Measurements from ENCODE around the gene OR56A3.

OR56A3 gene

DNA sequence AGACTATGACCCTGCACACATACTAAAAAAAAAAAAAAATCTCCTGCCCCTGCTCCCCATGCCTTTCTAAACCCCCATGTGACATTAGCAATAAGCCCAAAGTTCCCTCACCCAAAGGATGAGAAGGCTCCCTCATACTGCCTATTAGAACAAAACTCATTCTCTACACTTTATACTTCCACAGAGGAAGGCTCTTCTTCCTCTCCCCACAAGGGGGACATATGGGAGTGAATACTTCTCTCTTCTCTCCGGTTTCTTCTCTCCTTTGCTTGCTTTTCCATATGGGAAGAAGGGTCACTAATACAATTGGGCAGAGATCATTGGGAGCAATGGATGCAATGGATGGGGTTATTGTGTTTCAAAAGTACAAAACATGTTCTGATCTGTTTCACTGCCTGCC, 41.4 kb downstream of the OR56A3 start:
- DNase-seq: no peak

DNA sequence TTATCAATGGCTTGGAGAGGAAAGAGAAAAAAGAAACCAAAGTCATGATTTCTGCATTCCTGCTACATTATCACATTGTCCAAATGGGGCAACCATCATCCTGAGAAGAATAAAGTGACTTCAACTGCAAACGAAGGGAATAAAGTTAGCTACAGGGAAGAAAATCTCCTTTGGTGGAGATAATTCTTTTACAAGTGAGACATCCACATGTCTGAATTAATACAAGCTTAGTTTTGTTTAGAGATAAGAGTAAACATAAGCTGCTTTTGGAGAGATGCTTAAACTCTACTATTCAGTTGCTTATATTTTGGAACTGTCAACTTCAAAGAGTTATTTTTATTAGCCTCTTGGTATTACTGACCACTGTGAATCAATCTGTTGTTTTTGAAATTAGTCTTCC, 44.8 kb downstream of the OR56A3 start, which contains the start of gene OR52L1:
OR52L1 (minus strand) TSS at position 101 of the 400 bp plus-strand sequence; CDS start at position 46, 55 bp downstream.
- DNase-seq: no peak

DNA sequence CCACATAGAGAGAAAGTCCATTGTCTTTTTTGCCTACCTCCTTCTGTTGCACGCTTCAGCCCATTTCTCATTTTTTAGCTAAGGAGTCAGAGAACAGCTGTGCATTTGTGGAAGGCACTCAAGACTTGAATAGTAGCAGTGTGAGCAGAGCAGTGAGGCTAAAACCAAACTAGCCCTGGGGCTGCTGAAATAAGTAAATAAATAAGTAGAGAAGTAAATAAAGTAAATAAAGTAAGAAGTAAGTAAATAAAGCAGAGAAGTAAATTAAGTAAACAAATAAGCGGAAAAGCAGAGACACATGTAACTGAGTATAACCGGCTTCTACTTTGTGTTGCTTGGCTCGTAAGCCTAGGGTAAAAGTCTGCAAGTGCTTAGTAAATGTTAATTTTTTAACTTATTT, 47.2 kb downstream of the OR56A3 start:
- DNase-seq: no peak

DNA sequence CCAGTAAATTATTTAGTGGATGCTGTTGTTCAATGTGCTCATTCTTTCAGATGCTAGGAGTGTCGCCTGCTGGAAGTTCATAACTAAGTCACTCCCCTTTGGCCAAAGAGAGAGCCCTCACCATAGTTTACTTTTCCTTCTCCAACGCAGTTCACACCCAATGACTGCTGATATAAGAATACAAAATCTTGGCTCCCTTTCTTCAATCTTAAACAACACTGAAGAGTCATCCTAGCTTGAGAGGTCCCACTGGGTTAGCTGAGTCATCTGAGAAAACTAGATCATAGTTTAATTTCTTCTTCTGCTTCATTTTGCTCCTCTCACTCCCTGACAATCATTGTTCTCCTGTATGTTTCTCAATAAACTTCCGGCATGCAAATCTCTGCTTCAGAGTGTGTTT, 50.1 kb downstream of the OR56A3 start:
- DNase-seq: no peak

DNA sequence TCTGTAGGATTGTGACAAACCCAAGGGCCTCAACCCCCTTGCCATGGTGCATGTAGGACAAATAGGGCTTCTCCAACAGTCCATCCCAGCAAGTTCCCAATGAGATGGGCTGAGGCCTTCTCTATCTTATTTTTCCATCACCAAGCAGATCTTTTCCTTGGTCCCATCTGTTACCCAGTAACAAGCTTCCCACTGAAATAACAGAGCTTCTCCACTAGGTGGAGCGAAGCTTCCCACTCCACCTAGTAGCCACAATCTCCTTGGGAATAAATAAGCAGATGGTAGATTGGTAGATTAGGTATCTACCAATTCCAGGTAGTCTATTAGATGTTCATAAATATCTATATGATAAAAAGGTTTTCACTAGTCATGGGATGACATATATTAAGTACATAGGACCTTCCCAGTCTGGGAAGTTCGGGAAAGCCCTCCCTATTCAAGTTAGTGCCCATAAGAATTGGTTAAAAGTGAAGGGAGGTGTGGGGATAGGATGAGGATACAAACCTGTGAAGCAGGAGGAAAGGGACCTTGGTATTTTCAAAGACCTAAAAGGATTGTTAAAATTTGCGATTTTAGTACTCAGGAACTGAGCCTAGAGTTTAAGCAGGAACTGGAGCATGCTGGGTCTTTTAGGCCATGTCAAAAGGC, 50.7 kb downstream of the OR56A3 start:
- DNase-seq: no peak

DNA sequence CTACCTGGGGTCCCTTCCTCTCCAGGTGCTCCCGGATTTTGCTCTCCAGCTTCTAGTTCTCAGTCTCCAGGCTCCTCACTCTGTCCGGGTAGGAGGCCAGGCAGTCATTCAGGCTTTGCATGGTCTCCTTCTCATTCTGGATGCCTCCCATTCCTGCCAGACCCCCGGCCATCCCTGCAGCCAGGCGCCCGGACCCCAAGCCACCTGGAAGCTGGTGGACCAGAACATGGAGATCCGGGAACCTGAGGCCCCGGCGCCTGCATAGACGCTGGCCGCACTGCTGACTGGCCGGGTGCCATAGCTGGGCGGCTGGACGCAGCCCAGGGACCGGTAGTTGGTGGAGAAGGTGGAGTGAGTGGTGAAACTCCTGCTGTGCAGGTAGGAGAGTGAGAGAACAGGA, 52.7 kb downstream of the OR56A3 start:
- DNase-seq: no peak

Data from NCI-H2107 (cell line).